COLO829 (cell line): ENCODE results near the gene RNF20.
"Not testable (repeated sequence)": the region's sequence is repeated elsewhere in the genome, so short reads cannot be mapped to it uniquely, and the experiment has no call there.

Experiments
- DNase-seq: peaks from one replicate; pipeline ENCODE4 v3.0.0; 2012; ENCODE audit warnings: low spot score

Gene RNF20

GRCh38 chr9:101533334-101534204 is at the start of gene RNF20:
Gene RNF20, plus strand, starts transcription at chr9:101533853. Its CDS starts 1,571 bp downstream, at chr9:101535424.
- DNase-seq = peak; percentile 98

DNA sequence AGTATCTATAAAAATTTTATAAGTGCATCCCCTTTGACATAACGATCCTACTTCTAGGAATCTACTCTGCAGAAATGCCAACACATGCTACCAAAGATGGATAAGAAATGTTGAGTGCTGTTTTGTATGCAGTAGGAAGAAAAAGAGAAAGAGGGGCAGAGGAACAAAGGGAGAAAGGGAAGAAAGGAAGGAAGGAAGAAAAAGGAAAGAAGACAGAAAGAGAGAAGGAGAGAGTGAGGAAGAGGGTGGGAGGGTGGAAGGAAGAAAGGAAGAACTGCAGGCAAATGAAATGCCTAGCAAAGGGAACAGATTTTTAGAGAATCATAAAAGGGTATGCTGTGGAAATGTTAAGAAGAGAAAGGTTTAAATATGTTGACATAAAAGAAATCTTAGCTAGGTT is 49.6 kb upstream of the RNF20 start:
- DNase-seq = no peak

GRCh38 chr9:101485924-101486692 is 47.5 kb upstream of the RNF20 start:
- DNase-seq = no peak

DNA sequence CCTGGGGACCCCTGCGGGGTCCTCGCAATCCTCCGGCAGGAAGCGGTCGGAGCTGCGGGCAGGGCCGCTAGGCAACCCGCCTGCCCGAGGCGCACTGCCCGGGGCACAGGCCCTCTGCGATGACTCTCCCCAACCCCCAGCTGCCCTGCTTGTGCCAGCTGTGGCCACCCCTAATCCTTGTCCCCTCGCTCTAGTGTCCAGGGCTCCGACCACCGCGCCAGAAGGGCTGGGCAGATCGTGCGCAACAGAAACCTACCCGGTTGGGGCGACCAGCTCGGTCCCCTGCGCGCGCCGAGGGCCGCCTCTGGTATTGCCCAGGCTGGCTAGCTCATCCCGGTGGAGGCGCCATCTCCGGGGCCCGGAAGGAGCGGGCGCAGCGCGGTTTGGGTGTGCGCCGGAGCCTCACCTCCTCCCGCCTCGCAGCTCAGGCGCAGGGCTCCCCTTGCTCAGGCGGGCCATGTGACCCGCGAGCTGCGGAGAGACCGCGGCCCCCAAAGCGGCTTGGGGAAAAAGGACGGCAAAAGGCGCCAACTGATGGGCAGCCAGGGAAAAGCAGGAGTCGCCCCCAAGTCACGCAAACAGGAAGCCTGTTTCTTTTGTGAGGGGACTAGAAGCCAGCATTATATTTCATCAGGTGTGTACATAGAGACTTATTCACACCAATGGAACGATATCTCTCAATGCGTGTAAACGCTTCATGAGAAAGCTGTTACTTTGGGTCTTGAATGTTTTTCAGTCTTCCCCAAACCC is 46.8 kb upstream of the RNF20 start:
- DNase-seq = no peak

GRCh38 chr9:101487443-101487840 is 46.2 kb upstream of the RNF20 start:
- DNase-seq = no peak

DNA sequence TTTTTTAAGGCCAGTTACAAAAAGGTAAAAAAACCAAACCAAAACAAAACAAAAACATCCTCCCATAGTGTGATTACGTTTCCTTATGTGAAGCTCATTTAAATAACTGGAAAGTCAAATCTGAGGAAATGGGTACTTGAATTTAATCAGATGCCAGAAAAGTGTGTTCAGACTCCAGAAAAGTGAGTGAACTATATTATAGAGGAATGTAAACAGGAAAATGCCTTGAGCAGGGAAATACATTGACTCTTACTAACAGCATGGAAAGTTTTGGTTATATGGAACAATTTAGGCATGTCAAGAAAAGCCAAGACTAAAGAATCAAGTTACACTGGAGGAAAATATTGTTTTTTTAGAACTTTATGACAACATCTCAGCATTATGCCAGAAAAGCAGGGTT is 37.8 kb upstream of the RNF20 start:
- no peak for DNase-seq

GRCh38 chr9:101498323-101498722 is 35.3 kb upstream of the RNF20 start:
- no peak for DNase-seq

GRCh38 chr9:101504188-101504587 is 29.5 kb upstream of the RNF20 start:
- no peak for DNase-seq

DNA sequence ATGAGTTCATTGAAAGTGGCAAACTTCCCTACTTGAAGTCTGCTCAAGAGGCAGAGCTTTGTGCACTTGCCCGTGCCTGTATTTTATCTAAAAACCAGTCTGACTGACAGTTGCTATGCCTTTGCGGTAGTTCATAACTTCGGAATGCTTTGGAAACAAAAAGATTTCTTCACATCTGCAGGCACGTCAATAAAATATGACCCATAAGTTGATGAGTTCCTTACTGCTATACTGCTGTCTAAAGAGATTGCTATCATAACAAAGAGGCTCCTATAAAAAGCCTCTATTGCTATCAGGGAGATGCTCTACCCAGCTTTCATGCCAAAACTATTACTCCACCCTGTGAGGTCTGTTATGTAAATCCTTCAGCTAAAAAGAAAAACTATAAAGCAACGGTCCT is 25.4 kb upstream of the RNF20 start:
- DNase-seq = peak; percentile 30

DNA sequence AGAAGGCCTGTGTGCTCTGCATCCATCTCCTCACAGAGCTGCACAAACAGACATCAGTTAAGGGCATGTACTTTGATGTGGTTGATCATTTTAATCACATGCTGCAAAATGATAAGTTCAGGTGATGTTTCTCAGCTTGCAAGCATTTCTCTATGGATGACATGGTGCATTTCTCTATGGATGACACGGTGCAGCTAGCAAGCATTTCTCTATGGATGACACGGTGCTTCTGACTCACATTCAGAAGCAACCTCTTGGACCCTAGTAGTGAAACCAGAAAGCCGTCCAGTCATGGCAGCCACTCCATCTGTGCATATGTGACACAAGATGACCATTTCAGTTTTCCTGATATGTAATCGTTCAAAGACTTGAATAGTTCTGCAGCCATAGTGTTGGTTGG is 24.1 kb upstream of the RNF20 start:
- no peak for DNase-seq

DNA sequence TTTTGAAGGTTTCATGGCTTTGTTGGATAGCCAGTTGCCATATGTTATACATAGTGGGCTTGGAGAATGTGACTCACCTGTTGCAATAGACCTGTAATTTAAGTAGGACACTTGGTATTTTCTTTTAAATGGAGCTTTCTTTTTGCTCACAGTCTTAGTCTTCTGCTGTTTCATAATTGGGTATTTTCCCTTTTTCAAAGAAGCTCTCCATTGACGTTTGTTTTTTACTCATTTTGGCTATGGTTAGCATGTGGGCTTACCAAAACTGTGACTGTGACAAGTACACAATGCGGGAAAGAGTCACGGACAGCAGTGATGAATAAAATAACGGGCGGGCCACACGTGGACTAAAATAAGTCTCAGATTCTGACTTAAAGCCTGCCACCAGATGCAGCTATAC is 23.2 kb upstream of the RNF20 start:
- DNase-seq = no peak

- DNase-seq = no peak
Observed at GRCh38 chr9:101511009-101511408, 22.6 kb upstream of the RNF20 start.

DNA sequence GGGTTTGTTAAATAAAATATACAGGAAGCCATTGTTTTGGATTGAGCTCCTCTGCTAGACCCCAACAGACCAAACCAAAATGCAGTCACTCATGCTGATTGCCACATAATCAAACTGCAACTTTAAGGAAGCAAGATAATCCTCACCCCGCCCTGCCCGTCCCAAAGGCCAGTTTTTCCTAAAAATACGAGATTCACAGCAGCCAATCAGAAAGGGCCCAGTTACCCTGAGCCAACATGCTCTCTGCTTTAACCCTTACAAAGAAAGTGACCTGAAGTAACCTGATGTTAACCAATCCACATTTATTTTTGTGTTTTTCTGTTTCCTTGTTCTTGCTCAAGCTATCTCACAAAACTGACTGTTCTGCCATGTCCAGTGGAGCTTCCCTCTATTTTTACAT is 21.5 kb upstream of the RNF20 start:
- DNase-seq = no peak

DNA sequence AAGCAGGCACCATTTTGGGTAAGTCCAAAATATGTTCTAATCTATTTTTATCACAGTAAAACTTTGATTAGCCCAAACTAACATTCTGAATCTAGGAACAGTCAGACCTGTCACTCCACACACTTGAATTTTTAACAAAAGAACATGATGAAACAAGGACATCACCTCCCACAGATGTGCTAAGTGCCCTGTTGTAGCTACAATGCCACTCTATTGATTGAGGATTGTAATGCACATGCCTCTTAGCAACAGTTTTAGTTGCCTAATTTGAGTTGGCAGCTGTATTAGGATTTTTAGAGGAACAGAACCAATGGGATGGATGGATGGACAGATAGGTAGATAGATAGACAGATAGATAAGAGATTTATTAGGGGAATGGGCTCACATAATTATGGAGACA is 20.3 kb upstream of the RNF20 start:
- no peak for DNase-seq

DNA sequence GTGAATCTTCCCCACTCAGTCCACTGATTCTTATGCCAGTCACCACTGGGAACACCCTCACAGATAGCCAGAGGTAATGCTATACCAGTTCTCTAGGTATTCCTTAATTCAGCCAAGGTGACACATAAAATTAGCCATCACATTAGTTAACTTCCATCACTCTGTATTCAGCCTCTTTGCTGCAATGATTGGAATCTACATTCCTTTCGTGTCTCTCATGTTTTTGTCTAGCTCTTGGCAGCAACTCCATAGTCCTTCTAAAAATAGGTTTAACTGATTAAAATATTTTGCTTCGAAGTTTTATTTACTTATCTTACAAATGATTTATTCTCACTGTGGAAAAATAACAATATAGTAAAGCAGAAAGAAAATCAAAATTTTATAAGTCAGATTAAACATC is 19.6 kb upstream of the RNF20 start:
- no peak for DNase-seq

DNA sequence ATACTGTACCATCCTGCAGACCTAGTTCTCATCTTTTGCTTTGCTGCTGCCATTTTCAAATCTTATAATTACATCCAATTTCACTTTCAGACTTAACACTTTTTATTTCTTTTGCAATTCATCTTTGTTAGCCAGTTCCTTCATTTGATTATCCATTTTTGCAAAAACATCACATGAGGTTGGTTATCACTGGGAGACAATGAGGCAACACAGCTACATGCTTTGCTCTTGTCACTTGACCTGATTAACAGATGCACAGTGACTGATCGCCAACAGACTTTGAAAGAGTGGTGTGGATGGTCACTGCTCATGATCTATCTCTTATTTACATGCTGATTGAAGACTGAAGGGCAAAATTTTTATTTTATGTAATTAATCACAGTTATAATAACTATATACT is 17.0 kb upstream of the RNF20 start:
- no peak for DNase-seq

- DNase-seq = not testable (repeated sequence)
Observed at GRCh38 chr9:101518489-101518888, 15.2 kb upstream of the RNF20 start.

GRCh38 chr9:101524371-101524770 is 9.3 kb upstream of the RNF20 start:
- no peak for DNase-seq

DNA sequence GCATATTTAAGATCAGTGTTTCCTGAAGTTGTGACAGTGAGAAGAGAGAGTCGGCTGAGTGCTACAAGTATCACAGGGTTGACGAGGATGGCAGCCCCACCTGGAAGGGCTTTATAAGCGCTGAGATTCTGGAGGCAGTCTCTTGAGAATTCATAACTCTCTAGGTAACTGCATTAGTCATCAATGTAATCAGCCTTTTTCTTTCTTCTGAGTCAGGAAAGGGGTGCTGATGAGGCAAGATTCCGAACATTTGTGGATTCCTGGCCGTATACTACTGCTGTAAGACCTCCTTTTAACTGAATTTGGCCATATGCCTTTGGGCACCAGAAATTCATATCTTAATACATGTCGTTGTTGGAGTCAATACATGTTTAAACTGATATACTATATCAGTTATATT is 6.6 kb upstream of the RNF20 start:
- no peak for DNase-seq

GRCh38 chr9:101528015-101528414 is 5.6 kb upstream of the RNF20 start:
- no peak for DNase-seq

DNA sequence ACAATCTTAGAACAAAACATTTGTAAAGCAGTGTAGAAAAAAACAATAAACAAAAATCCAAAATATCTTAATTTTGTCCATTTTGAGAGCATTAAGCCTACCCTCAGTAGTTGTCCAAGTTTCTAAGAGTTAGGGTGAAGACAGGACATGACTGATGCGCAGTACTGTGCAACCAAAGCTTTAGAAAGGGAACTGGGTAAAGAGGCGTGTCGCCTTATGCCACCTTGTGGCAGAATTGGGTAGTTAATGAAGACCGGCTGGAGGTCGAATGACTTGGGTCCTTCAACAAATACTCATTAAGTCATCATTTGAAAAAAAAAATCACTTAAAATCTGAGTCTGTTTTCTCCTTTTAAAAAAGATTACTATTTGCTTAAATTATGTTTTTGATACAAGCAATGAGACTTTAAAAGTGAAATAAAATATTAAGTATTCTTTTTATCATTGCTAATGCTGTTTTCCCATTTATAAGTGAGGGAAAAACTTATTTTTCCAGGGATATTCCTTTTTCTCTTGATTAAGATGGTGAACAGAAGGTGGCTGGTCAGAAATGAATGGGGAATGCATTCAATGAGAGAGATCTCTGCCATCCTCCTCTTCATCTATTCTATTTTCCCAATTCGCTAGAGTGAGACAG is 3.5 kb upstream of the RNF20 start:
- DNase-seq = peak; percentile 76

- DNase-seq = no peak
Observed at GRCh38 chr9:101536351-101536750, 2.7 kb downstream of the RNF20 start.
